Umbilical cord (tissue), 2 donors: ENCODE measurements around the gene FAM50B. TPM values are rescaled to one million over a fixed set of nuclear protein-coding genes. Genes with fewer than 3 reads are reported as not detected.
A peak's percentile ranks its signal among the peaks of the same experiment; 100 is the strongest.

Experiments
- DNase-seq: peaks from one replicate; pipeline ENCODE4 v3.0.0-alpha.2; 2015; ENCODE audit warnings: low spot score
- total RNA-seq: library from RNA; depleted of rRNA; stranded (reverse); fragments of >200 nt; gene quantifications from one replicate; pipeline ENCODE4 v1.2.3, GENCODE V29; 2014; ENCODE audit warnings: low replicate concordance; ENCODE audit not compliant: insufficient read depth

FAM50B gene
- total RNA-seq, 1 donor from 2014 or later: 3.9 TPM

DNA sequence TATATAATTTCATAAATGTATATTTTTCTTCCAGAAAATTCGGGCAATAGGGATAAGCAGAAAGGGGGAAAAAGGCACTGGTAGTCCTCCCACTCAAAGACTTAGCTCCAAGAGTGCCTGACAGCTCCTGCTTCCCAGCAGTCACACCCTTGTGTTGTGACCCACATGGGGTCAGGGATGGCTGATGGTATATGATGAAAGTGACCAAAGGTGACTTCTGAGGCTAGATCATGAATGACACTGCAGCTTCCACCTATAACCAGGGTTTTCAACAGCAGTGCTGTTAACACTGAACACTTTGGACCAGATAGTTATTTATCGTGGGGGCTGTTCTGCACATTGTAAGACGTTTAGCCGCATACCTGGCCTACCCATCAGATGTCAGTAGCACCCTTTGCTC, 22.3 kb downstream of the FAM50B start:
- no peak for DNase-seq

DNA sequence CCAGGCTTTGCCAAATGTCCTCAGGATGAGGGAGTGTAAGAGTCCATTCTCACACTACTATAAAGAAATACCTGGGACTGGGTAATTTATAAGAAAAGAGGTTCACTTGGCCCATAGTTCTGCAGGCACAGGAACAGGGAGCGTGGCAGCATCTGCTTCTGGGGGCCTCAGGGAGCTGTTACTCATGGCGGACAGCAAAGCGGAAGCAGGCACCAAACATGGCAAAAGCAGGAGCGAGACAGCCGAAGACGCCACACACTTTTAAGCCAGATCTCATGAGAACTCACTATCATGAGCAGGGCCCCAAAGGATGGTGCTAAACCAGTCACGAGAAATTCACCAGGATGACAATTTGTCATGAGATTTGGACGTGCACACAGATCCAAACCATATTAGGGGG, 22.8 kb downstream of the FAM50B start:
- DNase-seq: no peak

DNA sequence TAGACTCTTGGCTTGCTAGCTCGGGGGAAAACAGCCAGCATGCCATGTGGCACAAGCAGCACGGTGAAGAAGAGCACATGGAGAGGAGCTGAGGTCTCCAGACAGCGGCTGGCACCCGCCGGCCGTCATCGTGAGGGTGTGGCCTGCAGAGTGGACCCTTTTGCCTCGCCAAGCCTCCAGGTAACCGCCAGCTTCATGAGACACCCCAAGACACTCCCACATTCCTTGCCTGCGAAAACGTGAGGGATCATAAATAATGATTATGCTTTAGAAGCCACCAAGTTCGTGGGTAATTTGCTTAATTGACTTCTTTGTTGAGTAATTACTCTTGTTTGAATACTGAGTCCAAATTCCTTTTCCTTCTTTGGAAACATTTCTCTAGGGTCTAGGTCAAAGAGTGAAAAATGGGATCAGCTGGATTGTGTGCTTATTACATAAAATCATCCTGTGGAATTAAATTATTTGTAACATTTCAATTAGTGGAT, 23.2 kb downstream of the FAM50B start:
- DNase-seq: no peak

DNA sequence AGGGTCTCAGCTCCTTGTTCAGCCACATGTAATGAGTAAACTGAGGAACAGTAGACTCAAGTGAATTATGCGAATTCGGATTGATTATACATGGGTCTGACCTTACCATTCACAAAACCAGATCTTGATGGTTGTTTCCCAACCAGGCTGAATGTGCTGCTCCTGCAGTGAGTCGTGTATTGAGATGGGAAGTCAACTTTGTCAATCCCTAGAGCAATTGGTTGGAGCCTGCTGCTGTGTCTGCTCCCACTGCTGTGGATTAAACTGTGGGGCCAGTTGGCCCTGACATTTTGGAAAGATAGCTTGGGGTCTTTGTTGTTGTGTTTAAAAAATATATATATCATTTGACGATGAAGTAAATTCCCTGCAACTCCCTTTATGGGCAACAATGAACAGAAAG, 23.9 kb downstream of the FAM50B start:
- DNase-seq: no peak

DNA sequence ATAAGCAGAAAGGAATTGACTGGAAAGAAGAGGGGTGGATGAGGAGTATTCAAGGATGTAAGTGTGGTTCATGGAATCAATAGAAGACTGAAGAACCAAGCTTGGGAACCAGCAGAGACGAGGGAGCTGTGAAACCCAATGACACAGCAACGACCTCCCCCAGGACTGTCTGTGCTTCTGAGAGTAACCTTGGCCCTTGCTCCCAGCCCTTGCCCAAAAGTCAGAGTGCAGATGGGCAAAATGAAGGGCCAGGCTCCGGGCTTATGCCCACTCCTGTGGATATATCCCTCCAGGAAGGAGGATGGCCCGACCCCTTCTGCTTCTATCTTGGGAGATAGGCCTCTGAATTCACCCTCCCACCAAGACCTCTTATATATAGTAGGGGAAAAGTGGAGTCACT, 24.9 kb downstream of the FAM50B start:
- DNase-seq: no peak

DNA sequence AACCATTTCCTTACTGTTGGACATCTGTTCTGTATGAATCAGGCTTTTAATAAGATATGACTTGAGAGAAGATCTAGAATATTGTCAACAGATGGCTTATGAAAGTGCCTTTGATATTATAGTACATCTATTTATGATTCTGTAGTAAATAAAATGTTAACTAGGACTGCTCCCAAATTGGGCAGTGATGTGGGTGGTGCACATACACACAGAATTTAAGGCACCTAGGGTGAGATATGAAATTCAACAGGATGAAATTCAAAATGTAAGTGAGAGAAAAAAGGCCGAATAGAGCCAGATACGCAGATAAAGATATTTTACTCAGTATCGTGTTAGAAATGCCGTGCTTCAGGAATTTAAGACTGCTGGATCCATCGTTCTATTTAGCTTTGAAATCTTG, 26.3 kb downstream of the FAM50B start:
- DNase-seq: peak; percentile 57

DNA sequence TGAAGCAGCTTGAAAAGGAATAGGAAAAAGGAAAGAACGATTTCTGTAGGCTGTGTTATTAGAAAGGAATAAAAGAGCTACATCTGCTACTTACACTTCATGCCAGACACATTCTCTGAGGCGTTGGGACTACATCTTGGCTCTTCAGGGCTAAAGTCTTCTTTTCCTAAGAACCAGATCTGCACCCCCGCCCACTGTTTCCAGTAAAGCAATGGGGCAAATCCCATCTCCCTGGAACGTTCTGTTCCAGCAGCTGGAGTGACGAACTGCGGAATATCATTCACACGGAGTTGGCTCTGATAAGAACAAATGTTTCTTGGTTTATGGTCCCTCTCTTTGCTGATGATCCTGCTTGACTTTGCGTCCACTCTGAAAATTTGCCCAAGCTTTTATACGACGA, 26.9 kb downstream of the FAM50B start:
- peak; percentile 96 for DNase-seq

DNA sequence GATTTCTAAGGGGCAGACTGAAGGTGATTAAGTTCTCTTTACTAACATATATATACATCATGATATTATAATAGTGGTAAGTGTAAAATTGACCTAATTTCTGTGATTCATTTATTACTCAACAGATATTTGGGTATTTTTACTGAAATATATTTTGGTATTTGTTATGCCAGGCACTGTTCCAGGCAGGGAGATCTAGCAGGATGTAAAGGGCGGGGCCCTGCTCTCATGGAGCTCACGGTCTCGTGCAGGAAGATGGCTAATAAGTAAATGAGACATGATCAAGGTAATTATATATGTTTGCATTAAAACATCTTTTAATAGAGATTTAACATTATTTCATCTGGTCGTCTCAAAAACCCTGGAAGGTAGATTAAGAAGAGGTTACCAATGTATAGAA, 27.7 kb downstream of the FAM50B start:
- DNase-seq: no peak

DNA sequence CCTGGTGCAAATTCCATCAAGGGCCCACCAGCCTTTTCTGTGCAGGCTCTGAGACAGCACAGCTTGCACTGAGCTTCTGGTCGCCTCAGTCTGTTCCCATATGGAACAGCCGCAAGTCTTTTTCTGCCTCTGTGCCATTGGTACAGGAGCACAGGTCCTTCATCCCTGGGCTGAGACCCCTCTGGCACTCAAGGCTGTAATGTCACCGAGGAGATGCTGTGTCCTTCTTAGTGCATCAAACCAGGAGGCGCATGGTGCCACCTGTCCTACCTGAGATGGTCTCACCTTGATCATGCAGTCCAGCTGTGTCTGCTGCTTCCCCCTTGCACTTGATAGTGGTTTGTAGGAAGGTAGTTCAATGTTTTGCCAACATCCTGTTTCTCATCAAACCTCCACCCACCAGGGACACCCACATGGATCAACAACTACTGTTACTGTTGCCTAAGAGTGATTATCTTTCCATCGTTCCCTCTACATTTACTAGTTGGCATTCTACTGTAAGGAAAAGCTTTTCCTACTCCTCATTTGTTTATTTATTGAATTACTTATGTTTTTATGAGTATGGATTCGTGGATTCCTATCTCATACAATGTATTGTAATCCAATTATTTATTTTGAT, 29.0 kb downstream of the FAM50B start:
- DNase-seq: no peak

DNA sequence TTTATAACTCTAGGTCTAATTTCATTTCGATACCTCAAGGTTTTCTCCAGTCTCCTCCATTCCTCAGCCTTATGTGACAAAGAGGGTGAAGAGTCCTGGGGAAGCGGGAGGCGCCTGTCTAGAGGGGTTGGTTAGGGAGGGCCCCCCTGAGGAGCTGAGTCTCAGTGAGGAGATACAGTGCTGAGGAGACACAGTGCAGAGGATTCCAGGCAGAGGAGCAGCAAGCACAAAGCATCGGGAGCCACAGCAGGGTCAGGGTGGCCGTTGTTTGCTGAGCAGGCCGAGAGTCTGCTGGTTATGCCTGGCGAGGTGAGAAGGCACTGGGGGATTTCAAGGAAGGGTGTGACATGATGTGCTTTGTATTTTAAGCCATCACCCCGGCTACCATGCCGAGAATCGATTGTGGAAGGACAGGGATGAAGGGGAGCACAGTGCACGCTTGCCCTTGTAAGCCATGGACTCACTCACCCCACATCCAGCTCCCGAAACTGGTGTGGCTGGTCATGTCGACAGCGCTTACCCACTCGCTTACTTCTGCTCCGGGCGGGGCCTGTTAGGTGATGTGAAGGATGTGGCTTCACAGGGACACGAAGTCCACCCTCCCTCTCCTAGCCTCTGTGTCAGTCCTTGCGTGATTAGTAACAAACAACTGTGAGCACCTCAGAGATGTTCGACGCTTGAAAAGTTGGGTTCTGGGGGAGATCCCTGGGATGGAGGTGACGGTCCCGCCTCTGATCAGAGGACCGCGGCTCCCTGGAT, 30.2 kb downstream of the FAM50B start:
- DNase-seq: no peak

DNA sequence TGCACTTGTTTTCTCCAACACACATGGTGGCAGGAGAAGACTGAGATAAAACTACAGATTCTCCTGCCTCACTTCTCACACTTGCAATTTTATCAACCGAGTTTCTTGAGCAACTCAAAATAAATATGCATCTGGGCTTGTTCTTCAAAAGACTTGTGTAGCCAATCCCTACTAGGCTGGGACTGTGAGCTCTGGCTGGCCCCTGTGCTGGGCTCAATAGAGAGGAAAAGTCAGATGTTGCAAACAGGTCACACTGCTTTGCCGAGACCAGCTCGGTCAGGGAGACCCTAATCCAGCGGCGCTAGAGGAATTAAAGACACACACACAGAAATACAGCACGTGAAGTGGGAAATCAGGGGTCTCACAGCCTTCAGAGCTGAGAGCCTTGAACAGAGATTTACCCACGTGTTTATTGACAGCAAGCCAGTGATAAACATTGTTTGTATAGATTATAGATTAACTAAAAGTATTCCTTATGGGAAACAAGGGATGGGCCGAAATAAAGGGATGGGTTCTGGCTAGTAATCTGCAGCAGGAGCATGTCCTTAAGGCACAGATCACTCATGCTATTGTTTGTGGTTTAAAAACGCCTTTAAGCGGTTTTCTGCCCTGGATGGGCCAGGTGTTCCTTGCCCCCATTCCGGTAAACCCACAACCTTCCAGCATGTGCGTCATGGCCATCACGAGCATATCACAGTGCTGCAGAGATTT, 32.7 kb downstream of the FAM50B start:
- DNase-seq: no peak

DNA sequence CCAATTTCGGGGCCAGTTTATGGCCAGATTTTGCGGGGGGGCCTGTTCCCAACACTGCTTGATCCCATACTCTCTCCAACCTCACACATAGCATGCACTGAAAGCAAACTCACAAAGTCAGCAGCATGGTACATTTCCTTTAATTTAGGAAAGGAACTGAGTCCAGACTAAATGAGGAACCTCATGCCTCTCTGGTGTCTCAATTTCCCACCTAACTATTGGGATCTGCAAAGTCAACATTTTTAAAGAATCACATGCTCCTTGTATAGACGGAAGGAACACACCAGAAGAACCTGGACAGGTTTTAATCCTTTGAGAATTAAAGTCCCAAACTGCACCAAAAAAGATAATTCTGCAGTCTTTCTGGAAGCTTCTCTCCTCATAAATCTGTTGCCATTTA, 33.3 kb downstream of the FAM50B start:
- no peak for DNase-seq

DNA sequence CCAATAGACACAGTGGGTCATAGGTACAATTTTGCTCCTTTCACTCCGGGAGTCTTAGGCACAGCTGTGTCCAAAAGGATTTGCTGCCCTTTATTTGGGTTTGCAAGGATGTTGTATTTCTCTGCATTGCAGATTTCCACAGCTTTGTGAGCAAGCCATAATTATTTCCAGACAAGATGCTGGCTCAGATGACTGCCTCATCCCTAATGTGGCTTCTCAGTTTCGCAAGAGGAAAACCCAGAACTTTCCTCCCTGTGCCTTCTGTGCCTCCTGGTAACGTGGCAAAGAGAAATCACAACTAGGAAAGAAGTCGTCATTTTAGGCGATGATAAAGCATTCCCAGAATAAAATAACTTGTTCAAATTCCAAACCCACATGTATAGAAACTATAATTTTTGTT, 33.7 kb downstream of the FAM50B start:
- peak; percentile 82 for DNase-seq

DNA sequence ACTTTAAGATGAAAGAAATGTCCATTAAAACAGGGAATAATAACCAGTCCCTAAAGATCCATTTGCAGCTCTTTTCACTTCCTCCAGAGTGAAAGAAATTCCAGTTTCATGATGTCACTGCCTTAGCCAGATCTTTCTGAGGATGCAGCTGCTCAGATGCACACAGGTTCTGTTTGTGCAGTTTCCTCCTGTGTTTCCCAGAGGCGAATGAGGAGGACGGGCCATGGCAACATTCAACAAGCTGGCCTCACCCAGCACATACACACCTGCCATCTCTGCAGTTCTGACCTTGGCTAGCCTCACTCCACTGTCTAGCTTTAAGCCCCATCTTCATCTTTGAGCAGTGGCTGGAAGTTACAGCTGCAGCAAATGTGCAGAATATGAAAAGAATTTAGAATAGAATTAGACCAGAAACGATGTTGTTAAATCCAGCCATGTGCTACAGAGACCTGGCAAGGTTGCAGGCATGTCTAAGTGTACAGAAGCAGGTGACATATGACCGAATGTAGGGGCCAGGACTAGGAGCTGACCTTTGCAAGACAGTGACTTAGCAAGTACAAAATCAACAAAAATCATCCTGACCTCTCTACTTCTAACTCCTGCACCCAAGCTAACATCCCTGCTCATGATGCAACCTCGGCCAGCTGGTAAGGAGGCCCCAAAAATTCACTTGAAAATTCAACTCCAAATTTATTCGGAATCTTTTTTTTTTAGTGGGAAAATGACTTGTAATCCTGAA, 35.0 kb downstream of the FAM50B start:
- DNase-seq: peak; percentile 89

DNA sequence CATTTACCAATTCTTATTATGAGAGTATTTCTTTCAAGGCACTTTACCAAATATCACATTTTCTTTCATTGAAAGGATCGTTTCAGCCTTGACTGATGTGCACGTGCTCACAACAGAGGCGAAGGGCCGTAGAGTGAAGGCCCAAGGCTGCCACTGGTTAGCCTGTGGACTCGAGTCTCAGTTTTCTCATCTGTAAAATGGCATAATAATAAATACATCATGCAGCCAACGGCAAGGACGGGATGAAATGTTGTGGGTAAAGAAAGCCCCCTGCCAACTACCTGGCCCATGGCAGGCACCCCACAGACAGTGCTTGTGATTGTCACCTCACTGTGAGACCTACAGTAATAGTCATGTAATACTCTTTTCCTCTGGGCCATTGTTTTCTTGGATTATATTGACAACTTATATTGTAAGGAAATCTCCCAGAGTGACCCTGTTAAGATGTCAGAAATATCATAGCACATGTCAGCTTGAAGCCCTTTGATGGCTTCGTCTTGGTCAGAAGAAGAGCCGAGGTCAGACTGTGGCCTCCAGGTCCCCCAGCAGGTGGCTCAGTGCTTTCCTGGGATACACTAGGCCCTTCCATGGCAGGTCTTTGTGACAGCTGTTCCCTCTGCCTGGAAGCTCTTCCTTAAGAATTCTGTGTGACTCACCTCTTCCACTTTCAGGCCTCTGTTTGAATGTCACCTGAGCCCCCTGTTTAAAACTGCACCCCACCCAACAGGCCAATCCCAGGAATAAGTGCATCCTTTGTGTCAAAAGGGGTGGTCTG, 36.3 kb downstream of the FAM50B start:
- no peak for DNase-seq

DNA sequence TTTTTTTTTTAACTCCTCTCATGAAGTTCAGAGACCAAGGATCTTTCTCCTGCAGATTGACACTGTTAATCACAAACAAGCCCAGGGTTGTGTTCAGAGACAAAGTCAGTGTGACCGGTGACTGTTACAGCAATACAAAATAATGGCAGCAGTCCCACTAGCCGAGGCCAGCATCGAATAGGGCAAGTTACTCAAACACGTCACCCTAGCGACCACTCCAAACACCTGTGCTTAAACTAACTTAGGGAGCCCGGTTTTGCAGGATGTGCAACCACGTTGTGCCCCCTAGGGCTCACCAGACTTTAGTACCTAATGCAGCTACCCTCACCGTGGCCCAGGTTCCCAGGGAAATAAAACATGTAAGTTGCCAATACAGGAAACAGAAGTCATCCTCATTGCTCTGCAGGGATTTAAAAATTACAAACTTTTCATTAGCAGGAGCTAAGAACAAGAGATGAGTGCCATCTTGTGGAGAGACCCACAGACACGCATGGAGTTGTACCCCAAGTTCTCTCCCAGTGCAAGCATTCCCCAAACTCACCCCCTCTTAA, 38.1 kb downstream of the FAM50B start:
- peak; percentile 43 for DNase-seq

DNA sequence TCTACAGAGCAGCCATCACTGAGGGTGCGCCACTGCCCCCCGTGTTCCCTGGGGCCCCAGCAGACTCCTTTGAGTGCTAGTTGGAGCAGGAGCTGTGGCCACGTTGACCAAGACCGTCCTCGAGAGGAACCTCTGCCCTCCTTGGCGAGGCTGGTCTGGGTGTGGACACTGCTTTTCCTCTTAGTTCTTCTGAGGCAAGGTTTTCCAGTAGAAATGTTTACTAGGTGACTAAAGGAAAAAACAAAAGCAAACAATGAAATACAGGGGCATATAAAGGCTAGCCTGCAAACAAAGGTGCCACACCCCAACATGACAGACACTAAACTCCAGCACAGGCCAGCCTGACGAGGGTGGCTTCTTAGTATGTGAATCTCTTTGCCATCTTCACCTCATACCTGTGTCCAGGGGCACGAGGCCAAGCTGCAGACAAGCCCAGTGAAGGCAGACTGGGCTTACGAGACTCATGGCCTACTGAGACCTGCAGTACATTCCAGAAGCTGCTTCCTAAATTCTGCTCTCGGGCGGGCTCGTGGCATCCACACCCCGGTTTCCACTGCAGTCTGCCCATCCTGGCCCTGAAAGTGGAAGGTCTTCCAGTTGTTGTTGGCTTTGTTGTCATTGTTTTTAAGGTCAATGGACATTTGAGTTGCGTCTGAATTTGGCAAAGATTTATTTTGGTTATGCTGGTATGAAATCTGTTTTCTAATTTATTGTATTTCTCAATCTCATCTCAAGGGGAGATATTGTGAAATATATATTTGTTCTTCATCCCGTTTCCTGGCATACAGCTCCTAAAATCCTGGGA, 39.2 kb downstream of the FAM50B start:
- DNase-seq: no peak

DNA sequence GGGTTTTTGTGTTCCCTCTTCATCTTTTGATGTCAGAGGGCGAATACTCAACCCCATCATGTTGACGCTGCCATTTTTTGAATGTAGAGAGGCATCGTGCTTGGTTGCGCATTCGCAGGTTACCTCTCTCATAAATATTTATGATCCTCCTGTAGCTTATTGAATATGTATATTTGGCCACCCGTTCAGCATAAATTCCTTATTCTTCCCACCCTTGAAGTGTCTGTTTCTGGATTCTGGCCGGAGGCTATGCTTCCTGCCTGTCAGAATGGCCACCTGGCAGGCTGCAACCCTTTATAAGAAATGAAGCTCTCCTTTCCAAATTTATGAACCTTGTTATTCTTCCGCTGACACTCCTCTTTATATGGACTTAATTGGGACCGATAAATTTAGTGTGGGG, 40.9 kb downstream of the FAM50B start:
- DNase-seq: no peak

DNA sequence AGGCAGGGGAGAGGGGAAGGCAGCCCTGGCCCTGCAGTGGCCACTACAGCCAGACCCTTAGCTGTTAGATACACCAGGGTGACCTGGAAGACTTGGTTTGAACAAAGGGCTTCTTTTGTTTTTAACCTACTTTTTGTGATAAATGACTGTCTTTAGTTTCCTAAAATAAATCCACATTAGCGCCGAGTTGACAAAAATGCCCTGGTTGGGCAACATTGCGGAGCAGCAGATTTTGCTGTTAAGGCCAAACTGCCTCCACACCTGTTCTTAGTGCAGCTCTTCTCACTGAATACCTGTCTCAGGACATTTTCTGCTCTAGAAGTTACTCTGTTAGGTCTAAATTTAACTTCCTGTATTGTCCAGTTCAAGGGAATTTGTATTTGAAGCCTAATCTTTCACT, 42.7 kb downstream of the FAM50B start:
- DNase-seq: no peak

DNA sequence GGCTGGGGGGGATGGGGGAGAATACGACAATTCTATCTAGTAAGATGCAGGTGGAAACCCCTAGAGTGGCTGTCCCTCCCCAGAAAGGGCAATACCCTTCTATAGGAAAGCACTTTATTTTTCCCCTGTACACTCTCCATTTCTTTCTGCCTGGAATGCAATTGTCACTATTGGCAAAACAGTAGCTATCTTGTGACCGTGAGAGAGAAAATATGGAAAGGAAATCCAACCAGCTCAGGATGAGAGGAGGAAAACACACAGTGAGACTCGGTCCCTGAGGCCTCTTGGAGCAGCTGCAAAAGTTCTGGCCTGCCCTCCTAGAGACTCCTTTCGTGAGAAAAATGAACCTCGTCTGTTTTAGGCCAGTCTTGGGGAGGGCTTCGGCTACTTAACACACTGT, 43.4 kb downstream of the FAM50B start:
- no peak for DNase-seq
